GM21360 (cell line): ENCODE results near the gene PTTG1IP2.

Experiments
- ATAC-seq: cut with Tn5 transposase; IDR thresholded peaks from one replicate; pipeline ENCODE4 v1.9.1; 2021; ENCODE audit warnings: mild to moderate bottlenecking, moderate library complexity; ENCODE audit not compliant: unreplicated experiment

PTTG1IP2 gene

GRCh38 chr7:90552521-90552920 lies 83.1 kb downstream of the PTTG1IP2 start:
- no peak for ATAC-seq

GRCh38 chr7:90560730-90561129 lies 91.3 kb downstream of the PTTG1IP2 start:
- no peak for ATAC-seq
